Caco-2 (cell line): ENCODE measurements around the gene PPP6R2. TPM values are rescaled to one million over a fixed set of nuclear protein-coding genes. Genes with fewer than 3 reads are reported as not detected.

Source experiments
- BruUV-seq: library from RNA; stranded (reverse); fragments of 400-500 nt; replicated peaks from 2 replicates; lab custom pipeline; 2021; lab: Mats Ljungman, UMichigan
- CTCF ChIA-PET: fragments of 300-600 bp; sonication (Branson Sonifier 250); formaldehyde crosslinking; loops from one replicate; lab custom pipeline; 2022; ENCODE audit warnings: antibody characterized with exemption; lab: Charles Lee
- POLR2A ChIA-PET: fragments of 300-600 bp; sonication (Branson Sonifier 250); formaldehyde crosslinking; loops from one replicate; lab custom pipeline; 2022; ENCODE audit warnings: antibody characterized with exemption; lab: Charles Lee
- DNase-seq, 2 experiments: peaks; one replicate each; pipeline versions ENCODE4 v3.0.0 to v3.0.0-alpha.2; 2020 to 2022
- H3K27me3 ChIP-seq: replicated peaks from 2 replicates; pipeline ENCODE4 v1.6.0; 2011; ENCODE audit warnings: low read length; ENCODE audit not compliant: control insufficient read depth, insufficient read depth
- H3K36me3 ChIP-seq: 2 replicates; pipeline ENCODE4 v1.5.1; 2011; ENCODE audit warnings: low read length; ENCODE audit not compliant: control insufficient read depth, insufficient read depth
- H3K4me1 ChIP-seq: fragments of 250-450 bp; sonication (Bioruptor Pico); 2 replicates; pipeline ENCODE4 v1.5.1; 2020; ENCODE audit warnings: mild to moderate bottlenecking
- H3K4me3 ChIP-seq: 2 replicates; pipeline ENCODE4 v1.5.1; 2011; ENCODE audit warnings: low read depth, mild to moderate bottlenecking, control low read depth, low read length
- H3K9me3 ChIP-seq: fragments of 250-450 bp; sonication (Bioruptor Pico); 2 replicates; pipeline ENCODE4 v1.5.1; 2020; ENCODE audit warnings: mild to moderate bottlenecking, moderate library complexity
- H3K27ac Mint-ChIP-seq: one replicate; pipeline ENCODE4 v1.8.0; 2022; ENCODE audit warnings: mixed read lengths; ENCODE audit not compliant: unreplicated experiment
- H3K27me3 Mint-ChIP-seq: one replicate; pipeline ENCODE4 v1.8.0; 2022; ENCODE audit warnings: mixed read lengths; ENCODE audit not compliant: insufficient read depth, unreplicated experiment
- H3K36me3 Mint-ChIP-seq: one replicate; pipeline ENCODE4 v1.8.0; 2022; ENCODE audit warnings: mild to moderate bottlenecking, mixed read lengths; ENCODE audit not compliant: insufficient read depth, unreplicated experiment
- H3K4me1 Mint-ChIP-seq: one replicate; pipeline ENCODE4 v1.8.0; 2022; ENCODE audit warnings: low read depth, mixed read lengths; ENCODE audit not compliant: unreplicated experiment
- H3K4me3 Mint-ChIP-seq: one replicate; pipeline ENCODE4 v1.8.0; 2022; ENCODE audit warnings: mild to moderate bottlenecking, moderate library complexity, mixed read lengths; ENCODE audit not compliant: unreplicated experiment
- H3K9me3 Mint-ChIP-seq: one replicate; pipeline ENCODE4 v1.8.0; 2022; ENCODE audit warnings: mixed read lengths; ENCODE audit not compliant: unreplicated experiment
- CTCF ChIP-seq, 2 experiments: fragments of 200-600 bp in 1 of 2; IDR thresholded peaks; 1 replicate in 1 of 2; 2 replicates in 1 of 2; pipeline versions ENCODE4 v1.5.1 to v1.8.0; 2011 to 2022; ENCODE audit warnings: antibody characterized with exemption in 1 of 2, control low read depth in 1 of 2, inconsistent platforms in 1 of 2, low read depth in 1 of 2, low read length in 1 of 2, mild to moderate bottlenecking in 1 of 2, moderate library complexity in 1 of 2; ENCODE audit not compliant: insufficient read depth in 1 of 2, severe bottlenecking in 1 of 2, unreplicated experiment in 1 of 2
- intact Hi-C: fragments of 100-400 bp; cut with micrococcal nuclease; formaldehyde crosslinking; loops from one replicate; pipeline ENCODE4 v1.10.0; 2022; ENCODE audit not compliant: unreplicated experiment
- total RNA-seq: library from RNA; stranded (reverse); gene quantifications from 2 replicates; pipeline ENCODE4 v1.2.3, GENCODE V29; 2022

PPP6R2 gene
- total RNA-seq, 1 experiment from 2014 or later: 60.7 TPM

GRCh38 chr22:50467341-50467740 is 124.2 kb downstream of the PPP6R2 start:
- Mint-ChIP-seq H3K4me3 (no peak overlapping the region), H3K36me3 (peaks cover 7% of the 10 kb centered on the region), H3K4me1 (no peaks in the 10 kb centered on the region), H3K9me3 (no peaks in the 10 kb centered on the region), H3K27ac (no peak overlapping the region), H3K27me3 (no peaks in the 10 kb centered on the region)
- Histone ChIP-seq H3K4me1 (peaks cover 24% of the 10 kb centered on the region), H3K27me3 (no peaks in the 10 kb centered on the region), H3K4me3 (no peak overlapping the region), H3K9me3 (no peaks in the 10 kb centered on the region), H3K36me3 (peaks cover 9% of the 10 kb centered on the region)
- ChIA-PET CTCF (no interaction called here), POLR2A (no interaction called here)
- DNase-seq: no peak
- intact Hi-C loops: no loop called here
- TF ChIP-seq CTCF (IDR thresholded peaks at IDR 0.05; ENCODE audit: insufficient read depth in 1 of 2, low read depth in 1 of 2, low read length in 1 of 2, severe bottlenecking in 1 of 2, unreplicated experiment in 1 of 2): no peak
- BruUV-seq: no TSS peak

GRCh38 chr22:50467773-50468440 is 124.8 kb downstream of the PPP6R2 start:
- peaks cover 10% of the 10 kb centered on the region for H3K36me3 ChIP-seq
- no peaks in the 10 kb centered on the region for H3K9me3 ChIP-seq
- intact Hi-C loops: no loop called here
- no peak for TF ChIP-seq CTCF (IDR thresholded peaks at IDR 0.05; ENCODE audit: insufficient read depth in 1 of 2, low read depth in 1 of 2, low read length in 1 of 2, severe bottlenecking in 1 of 2, unreplicated experiment in 1 of 2)
- H3K27me3 Mint-ChIP-seq: no peaks in the 10 kb centered on the region
- BruUV-seq: no TSS peak
- DNase-seq: no peak
- no peak overlapping the region for H3K27ac Mint-ChIP-seq
- no peak overlapping the region for H3K4me3 ChIP-seq
- no peaks in the 10 kb centered on the region for H3K27me3 ChIP-seq
- H3K4me1 ChIP-seq: peaks cover 30% of the 10 kb centered on the region
- H3K4me3 Mint-ChIP-seq: no peak overlapping the region
- POLR2A ChIA-PET: no interaction called here
- H3K9me3 Mint-ChIP-seq: no peaks in the 10 kb centered on the region
- peaks cover 7% of the 10 kb centered on the region for H3K36me3 Mint-ChIP-seq
- CTCF ChIA-PET: interaction anchor here (0.7 kb wide), 1 partner anchor 25 kb away, joined by 3 read pairs; no protein-coding TSS in a partner anchor
- peaks cover 3% of the 10 kb centered on the region for H3K4me1 Mint-ChIP-seq

GRCh38 chr22:50468626-50469025 is 125.5 kb downstream of the PPP6R2 start:
- H3K4me1 Mint-ChIP-seq: peaks cover 10% of the 10 kb centered on the region
- H3K4me3 Mint-ChIP-seq: no peak overlapping the region
- no peak overlapping the region for H3K27ac Mint-ChIP-seq
- Histone ChIP-seq H3K9me3 (no peaks in the 10 kb centered on the region), H3K27me3 (no peaks in the 10 kb centered on the region), H3K36me3 (peaks cover 10% of the 10 kb centered on the region), H3K4me1 (peaks cover 37% of the 10 kb centered on the region), H3K4me3 (no peak overlapping the region)
- no peak for DNase-seq
- POLR2A ChIA-PET: no interaction called here
- CTCF ChIA-PET: interaction anchor here (0.7 kb wide), 1 partner anchor 25 kb away, joined by 3 read pairs; no protein-coding TSS in a partner anchor
- peaks cover 7% of the 10 kb centered on the region for H3K36me3 Mint-ChIP-seq
- no peak for TF ChIP-seq CTCF (IDR thresholded peaks at IDR 0.05; ENCODE audit: insufficient read depth in 1 of 2, low read depth in 1 of 2, low read length in 1 of 2, severe bottlenecking in 1 of 2, unreplicated experiment in 1 of 2)
- intact Hi-C loops: no loop called here
- BruUV-seq: no TSS peak
- no peaks in the 10 kb centered on the region for H3K27me3 Mint-ChIP-seq
- H3K9me3 Mint-ChIP-seq: no peaks in the 10 kb centered on the region
